T47D (cell line): ENCODE measurements around the gene ADGRD1.

ENCODE experiments used
- DNase-seq, 2 experiments: peaks; one replicate each; pipeline versions ENCODE4 v3.0.0 to v3.0.0-alpha.2; 2011 to 2012; ENCODE audit warnings: low read depth in 1 of 2, low spot score in 1 of 2
- JUND ChIP-seq: IDR thresholded peaks from 2 replicates; pipeline ENCODE4 v1.6.1; 2012; ENCODE audit warnings: low read depth
- in situ Hi-C: cut with HindIII; loops from 2 replicates; pipeline ENCODE4 v1.10.0; 2016; ENCODE audit warnings: low sequenced_read_pairs, low pct_unique_long_range_greater_than_20kb

ADGRD1 gene

DNA sequence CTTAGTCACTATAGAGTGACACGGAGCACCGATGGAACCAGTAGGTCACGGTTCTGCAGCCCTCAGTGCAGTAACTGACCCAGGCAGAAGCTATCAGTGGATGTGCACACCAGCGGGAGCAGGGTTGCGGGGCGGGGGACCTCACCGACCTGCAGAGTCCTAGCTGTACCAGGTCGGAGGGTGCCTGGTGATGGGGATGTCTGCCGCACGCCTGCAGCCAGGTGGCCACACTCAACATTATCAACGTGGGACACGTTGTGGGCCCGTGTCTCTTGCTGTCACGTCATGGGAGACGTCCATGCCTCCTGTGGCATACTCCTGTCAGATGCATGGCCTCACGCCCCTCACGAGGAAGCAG lies 55.2 kb downstream of the ADGRD1 start:
- TF ChIP-seq JUND, result no peak
- in situ Hi-C loops, result no loop called here
- no peak for DNase-seq

DNA sequence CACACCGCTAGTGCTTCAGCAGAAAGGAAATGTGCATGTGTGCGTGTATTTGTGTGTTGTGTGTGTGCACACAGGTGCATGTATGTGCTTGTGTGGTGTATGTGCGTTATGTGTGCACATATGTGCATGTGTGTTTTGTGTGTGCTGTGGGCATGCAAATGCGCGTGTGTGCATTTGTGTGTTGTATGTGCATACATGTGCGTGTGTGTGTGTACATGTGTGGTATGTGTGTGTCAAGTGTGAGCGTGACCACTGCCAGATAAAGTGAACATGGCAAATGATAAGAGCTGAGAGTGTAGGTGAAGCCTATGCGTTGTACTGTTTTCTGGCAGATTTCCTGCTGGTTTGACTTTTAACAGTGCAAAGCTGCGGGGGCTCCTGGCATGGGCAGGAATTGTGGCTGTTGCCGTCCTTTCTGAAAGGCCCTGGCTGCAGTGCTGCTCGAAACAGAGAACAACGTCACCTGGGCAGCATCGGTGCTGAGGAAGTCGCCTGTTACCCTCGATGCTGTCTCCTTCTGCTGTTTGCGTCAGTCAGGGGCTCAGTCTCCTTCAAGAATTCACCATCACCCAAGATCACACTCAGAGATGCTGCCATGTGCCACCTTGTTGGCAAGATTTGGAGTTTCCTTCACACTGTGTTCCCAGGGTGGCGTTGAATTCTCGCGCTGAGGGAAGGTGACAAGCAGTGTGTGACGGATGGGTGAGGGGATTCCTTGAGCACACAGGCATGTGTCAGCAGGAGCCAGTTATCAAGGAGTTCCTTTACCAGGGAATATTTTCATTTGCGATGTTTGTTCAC lies 56.1 kb downstream of the ADGRD1 start:
- in situ Hi-C loops, result no loop called here
- DNase-seq, result no peak
- no peak for TF ChIP-seq JUND

DNA sequence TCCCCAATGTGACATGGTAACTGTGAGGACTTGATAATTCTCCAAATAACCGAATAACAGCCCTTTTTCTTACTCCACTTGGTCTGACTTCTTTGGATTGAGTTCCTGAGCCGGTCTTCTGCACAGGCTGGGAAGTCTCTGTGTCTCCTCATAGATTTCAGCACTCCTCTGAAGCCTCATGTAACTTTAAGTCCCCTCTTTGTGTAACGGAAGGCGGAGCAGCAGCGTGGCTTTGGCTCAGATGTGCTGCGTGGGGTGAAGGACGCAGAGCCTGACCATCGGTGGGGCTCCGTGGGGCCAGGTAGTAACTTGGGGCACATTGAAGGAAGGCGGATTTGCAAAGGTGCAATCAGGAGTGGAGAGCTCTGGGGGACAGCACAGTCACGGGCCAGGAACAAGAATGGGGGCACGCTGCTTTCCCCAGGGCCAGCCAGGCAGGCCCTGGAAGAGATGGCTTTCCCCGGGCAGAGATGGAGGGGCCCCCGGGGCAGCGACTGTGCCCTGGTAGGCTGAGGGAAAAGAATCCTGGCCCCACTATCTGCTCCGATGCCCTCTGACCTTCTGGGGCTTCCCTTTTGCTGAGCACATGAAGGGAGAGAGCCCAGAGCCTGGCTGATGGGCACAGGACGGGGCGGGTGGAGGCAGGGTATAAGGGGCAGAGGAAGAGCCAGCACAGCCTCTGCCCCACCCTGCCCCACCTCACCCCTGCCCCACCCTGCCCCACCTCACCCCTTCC lies 56.9 kb downstream of the ADGRD1 start:
- no peak for DNase-seq
- TF ChIP-seq JUND, result no peak
- in situ Hi-C loops, result no loop called here

DNA sequence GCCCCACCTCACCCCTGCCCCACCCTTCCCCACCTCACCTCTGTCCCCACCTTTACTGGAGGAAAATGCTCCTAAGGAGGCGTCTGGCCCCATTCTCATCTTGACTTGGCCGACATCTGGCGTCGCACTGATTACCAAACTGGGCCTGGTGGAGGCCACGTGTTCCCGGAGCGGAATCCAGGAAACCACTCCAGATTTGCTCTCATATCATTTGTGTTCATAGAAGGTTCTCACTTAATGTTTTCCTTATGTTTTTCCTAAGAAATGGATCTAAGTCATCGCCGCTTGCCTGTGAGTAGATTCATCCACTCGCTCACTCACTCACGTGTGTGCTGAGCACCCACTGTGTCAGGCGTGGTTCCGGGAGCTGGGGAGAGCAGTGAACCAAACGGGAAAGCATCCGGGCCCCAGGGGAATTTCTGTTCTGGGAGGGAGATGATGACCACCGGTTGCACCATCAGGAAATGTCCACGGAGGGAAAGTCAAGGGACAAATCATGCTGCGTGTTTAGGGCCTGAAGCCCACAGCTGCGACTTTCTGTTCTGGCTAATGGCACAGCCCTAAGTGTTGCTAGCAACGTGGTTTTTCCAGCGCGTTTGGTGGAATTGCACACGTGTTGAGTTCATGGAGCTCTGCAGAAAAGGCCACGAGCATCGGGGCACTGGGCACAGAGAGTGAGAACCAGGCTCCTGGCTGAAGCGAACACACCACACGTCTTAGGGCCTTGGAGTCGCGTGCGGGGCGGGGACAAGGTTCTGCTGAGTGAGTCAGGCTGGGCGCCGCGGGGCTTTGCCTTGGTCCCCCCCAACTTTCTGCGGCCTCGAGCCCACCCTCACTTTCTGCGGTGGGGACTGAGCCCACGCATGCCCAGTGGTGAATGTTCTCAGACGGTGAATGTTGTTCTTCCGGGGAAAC lies 57.7 kb downstream of the ADGRD1 start:
- TF ChIP-seq JUND, result no peak
- no peak for DNase-seq
- in situ Hi-C loops, result no loop called here

DNA sequence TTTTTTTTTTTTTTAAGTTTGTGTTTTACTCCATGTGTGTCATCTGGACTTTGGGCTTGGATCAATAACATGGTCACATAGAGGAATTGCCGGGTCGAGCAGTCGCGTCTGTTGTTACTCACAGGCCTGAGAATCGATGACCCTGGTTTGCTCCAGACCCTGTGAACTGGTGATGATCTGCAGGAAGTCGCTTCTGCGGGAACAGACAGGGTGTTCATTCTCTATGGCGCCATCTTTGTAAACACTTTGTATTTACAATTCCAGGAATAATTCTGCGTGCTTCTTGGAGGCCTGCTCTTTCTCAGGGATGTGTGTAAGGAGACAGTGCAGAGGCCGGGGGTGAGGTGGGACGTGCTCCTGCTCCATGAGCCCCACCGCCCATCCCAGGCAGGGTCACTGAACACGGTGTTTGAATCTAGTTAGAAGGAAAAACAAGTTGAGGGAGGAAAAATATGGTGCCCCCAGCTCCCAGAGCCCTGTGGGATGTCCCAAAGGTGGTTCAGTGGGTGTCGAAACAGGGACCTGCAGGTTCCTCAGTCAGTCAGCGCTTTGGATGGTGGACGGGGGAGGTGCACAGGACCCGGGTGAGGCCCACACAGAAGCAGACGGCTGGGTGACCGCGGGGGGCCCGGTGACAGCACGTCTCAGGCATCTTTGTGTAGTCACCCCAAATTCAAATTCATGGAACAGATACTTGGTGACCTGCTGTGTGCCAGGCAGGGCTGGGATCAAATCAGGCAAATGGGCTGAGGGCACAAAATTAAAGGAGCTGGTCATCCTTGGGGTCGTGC lies 58.8 kb downstream of the ADGRD1 start:
- no peak for DNase-seq
- no peak for TF ChIP-seq JUND
- in situ Hi-C loops, result no loop called here

DNA sequence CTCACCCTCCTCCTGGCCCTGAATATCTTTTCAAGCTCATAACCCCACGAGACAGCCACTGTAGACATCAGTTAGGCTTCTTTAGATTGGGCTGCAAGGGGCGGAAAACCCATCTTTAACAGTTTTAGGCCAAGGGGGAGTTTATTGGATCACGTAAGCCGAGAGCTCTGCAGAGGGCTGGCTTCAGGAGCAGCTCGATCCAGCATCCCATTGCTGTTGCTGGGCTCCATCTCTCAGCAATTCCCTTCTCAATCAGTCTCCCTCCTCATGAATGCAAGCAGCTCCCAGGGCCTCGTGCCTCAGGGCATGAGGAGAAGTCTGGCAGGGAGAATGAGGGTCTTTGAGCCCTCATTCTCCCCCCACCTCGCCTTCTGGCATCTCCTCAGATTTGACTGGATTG lies 59.4 kb downstream of the ADGRD1 start:
- DNase-seq, result no peak
- no peak for TF ChIP-seq JUND
- in situ Hi-C loops, result no loop called here

DNA sequence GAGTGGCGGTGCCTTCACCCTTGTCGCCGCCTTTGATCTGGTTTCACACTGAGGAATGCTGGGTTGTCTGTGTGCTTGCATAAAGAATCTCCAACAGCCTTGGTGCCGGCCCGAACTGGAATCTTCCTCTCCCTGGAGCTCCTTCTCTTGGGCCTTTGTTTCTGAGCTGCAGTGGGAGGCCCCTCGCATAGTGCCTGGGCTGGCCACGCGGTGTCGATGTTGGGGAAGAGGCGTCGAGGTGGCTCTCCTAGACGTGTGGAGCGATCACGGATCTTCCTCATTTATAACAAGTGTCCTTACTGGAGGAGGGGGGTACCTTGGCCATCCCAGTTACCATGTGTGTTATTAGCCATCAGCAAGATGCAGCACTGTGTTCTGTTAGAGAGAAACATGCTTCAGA lies 60.6 kb downstream of the ADGRD1 start:
- DNase-seq, result no peak
- TF ChIP-seq JUND, result no peak
- in situ Hi-C loops, result no loop called here

DNA sequence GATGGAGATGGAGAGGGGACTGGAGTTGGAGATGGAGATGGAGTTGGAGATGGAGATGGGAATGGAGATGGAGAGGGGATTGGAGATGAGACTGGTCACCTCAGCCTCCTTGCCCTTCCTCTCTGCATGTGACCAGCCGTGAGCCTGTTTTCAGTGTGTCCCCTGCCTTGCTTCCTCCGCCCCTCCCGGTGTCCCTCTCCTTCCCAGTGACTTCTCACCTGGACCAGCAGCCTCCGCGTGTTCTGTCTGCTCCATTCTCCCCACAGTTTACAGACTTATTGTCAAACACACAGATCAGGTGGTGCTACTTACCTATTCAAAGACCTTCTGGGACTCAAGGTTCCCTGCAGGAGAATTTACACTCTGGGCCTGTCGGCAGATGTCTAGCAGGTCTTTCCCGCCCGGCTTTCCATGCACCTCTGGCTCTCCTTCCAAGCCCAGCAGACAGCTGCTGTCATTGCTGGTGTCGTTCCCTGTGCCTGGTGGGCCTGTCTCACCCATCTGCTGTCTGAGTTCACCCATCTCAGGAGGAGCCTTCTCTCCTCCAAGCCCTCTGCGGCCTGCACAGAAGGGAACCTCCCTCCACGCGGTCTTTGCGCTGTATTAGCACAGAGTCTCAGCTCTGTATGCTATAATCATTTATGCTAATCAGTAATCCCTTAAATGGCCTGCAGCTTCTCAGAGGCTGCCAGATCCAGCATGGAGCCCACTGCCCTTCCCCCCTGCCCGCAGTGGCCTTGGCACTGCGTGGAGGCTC lies 62.1 kb downstream of the ADGRD1 start:
- no peak for TF ChIP-seq JUND
- DNase-seq, result no peak
- in situ Hi-C loops, result no loop called here

DNA sequence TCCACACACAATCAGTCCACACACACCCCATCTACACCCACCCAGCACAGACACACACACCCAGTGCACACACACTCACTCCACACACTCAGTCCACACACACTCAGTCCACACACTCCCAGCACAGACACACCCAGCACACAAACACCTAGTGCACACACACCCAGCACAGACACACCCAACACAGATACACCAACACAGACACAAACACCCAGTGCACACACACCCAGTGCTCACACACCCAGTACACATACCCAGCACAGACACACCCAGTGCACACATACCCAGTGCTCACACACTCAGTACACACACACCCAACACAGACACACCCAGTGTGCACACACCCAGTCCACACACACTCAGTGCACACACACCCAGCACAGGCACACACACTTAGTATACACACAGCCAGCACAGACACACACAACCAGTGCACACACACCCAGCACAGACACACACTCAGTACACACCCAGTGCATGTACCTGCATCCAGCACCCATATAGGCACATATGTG lies 63.8 kb downstream of the ADGRD1 start:
- DNase-seq, result no peak
- in situ Hi-C loops, result no loop called here
- TF ChIP-seq JUND, result no peak

DNA sequence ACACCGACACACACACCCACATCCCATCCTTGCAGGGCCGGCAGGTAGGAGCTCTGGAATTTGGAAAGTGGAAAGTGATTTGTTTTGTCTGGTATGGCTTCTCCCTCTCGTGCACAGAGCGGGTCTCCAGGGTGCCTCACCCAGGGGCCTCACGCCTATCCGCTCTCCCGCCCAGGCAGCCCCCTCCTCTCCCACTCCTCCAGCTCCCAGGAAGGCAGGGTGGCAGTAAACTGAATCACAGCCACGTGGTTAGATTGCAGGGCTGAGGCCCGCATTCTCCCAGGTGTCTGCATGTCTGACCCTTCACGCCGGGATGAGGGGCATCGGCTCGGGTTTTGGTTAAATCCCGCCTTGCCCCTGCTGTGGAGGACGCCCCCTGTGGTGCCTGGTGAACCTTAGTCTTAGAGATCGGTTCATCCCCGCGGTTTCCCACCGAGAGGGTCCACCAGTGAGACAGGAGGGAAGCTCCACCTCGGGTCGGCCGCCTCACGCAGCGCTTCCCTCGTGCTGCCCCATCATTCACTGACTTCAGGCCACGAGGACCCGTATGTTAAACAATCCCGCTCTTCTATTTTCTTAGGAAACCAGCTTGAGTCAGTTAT lies 64.4 kb downstream of the ADGRD1 start:
- DNase-seq, result no peak
- in situ Hi-C loops, result no loop called here
- no peak for TF ChIP-seq JUND

DNA sequence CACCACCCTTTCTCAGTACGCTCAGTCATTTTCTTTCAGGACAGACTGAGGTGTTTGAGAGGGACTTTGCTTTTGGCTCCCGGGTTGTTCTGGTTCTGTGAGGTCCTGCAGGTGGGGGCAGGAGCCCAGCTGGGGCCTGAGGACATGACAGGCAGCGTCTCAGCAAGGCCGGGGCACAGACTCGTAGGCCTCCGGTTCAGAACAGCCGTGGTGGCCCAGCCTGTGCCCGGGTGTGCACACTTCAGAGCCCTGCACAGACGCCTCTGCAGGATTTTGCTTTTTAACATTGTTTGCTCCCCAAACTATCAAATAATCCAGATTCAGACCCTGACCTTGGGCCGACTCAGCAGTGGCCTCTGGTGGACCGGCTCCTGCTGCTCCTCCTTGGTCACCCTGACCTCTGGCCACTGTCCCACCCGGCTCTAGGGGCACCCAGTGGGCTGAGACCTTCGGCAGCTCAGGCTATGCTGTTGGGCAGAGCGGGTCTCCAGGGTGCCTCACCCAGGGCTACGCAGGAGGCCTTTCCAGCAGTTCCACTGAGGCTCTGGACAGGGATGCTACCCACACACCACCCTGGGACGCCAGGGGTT lies 65.2 kb downstream of the ADGRD1 start:
- TF ChIP-seq JUND, result no peak
- in situ Hi-C loops, result no loop called here
- DNase-seq, result no peak
